HEK293 (cell line): Measurements from ENCODE around the gene RHPN2.

Source experiments
- HOXA7 ChIP-seq: sonication (generic); formaldehyde crosslinking; IDR thresholded peaks from 2 replicates; pipeline ENCODE4 v1.8.1; 2022; ENCODE audit warnings: missing genetic modification reagents, borderline replicate concordance
- HOXD13 ChIP-seq: sonication (generic); formaldehyde crosslinking; IDR thresholded peaks from 2 replicates; pipeline ENCODE4 v1.8.0; 2022; ENCODE audit warnings: missing genetic modification reagents, borderline replicate concordance
- KLF8 ChIP-seq: fragments of 450-650 bp; formaldehyde crosslinking; IDR thresholded peaks from 2 replicates; pipeline ENCODE4 v1.5.1; 2016; ENCODE audit warnings: missing biosample characterization, missing genetic modification characterization
- KLF9 ChIP-seq: fragments of 450-650 bp; formaldehyde crosslinking; IDR thresholded peaks from 2 replicates; pipeline ENCODE4 v1.5.1; 2016; ENCODE audit warnings: missing biosample characterization, missing genetic modification characterization, low read depth
- TRIM28 ChIP-seq: IDR thresholded peaks from 2 replicates; pipeline ENCODE4 v1.6.1; 2011; ENCODE audit warnings: low read length, control low read depth, borderline replicate concordance
- YY1 ChIP-seq: fragments of 450-650 bp; formaldehyde crosslinking; IDR thresholded peaks from 2 replicates; pipeline ENCODE4 v1.5.1; 2018; ENCODE audit warnings: missing biosample characterization, missing genetic modification characterization
- ZBTB1 ChIP-seq: fragments of 450-650 bp; formaldehyde crosslinking; IDR thresholded peaks from 2 replicates; pipeline ENCODE4 v1.5.1; 2016; ENCODE audit warnings: missing biosample characterization, missing genetic modification characterization
- ZBTB17 ChIP-seq: fragments of 450-650 bp; formaldehyde crosslinking; IDR thresholded peaks from 2 replicates; pipeline ENCODE4 v1.5.1; 2016; ENCODE audit warnings: missing biosample characterization, missing genetic modification characterization
- ZBTB21 ChIP-seq: fragments of 450-650 bp; formaldehyde crosslinking; IDR thresholded peaks from 2 replicates; pipeline ENCODE4 v1.5.1; 2017; ENCODE audit warnings: missing biosample characterization, missing genetic modification characterization
- ZBTB49 ChIP-seq: fragments of 450-650 bp; formaldehyde crosslinking; IDR thresholded peaks from 2 replicates; pipeline ENCODE4 v1.5.1; 2016; ENCODE audit warnings: missing biosample characterization, missing genetic modification characterization, low read depth
- ZBTB7A ChIP-seq: fragments of 450-650 bp; formaldehyde crosslinking; IDR thresholded peaks from 2 replicates; pipeline ENCODE4 v1.5.1; 2016; ENCODE audit warnings: low read depth, missing biosample characterization, missing genetic modification characterization
- ZFP3 ChIP-seq: fragments of 450-650 bp; formaldehyde crosslinking; IDR thresholded peaks from 2 replicates; pipeline ENCODE4 v1.5.1; 2016; ENCODE audit warnings: low read depth, missing biosample characterization, missing genetic modification characterization
- ZNF10 ChIP-seq: fragments of 450-650 bp; formaldehyde crosslinking; IDR thresholded peaks from 2 replicates; pipeline ENCODE4 v1.5.1; 2017; ENCODE audit warnings: missing biosample characterization, missing genetic modification characterization
- ZNF121 ChIP-seq: fragments of 450-650 bp; formaldehyde crosslinking; IDR thresholded peaks from 2 replicates; pipeline ENCODE4 v1.5.1; 2016; ENCODE audit warnings: missing biosample characterization, missing genetic modification characterization
- ZNF133 ChIP-seq: fragments of 450-650 bp; formaldehyde crosslinking; IDR thresholded peaks from 2 replicates; pipeline ENCODE4 v1.5.1; 2016; ENCODE audit warnings: missing biosample characterization, missing genetic modification characterization
- ZNF140 ChIP-seq: fragments of 450-650 bp; formaldehyde crosslinking; IDR thresholded peaks from 2 replicates; pipeline ENCODE4 v1.5.1; 2016; ENCODE audit warnings: missing biosample characterization, missing genetic modification characterization
- ZNF2 ChIP-seq: fragments of 450-650 bp; formaldehyde crosslinking; IDR thresholded peaks from 2 replicates; pipeline ENCODE4 v1.5.1; 2016; ENCODE audit warnings: missing biosample characterization, missing genetic modification characterization
- ZNF202 ChIP-seq: fragments of 450-650 bp; formaldehyde crosslinking; IDR thresholded peaks from 2 replicates; pipeline ENCODE4 v1.5.1; 2016; ENCODE audit warnings: missing biosample characterization, missing genetic modification characterization, borderline replicate concordance
- ZNF221 ChIP-seq: fragments of 450-650 bp; formaldehyde crosslinking; IDR thresholded peaks from 2 replicates; pipeline ENCODE4 v1.5.1; 2017; ENCODE audit warnings: missing biosample characterization, missing genetic modification characterization, borderline replicate concordance
- ZNF248 ChIP-seq: fragments of 450-650 bp; formaldehyde crosslinking; IDR thresholded peaks from 2 replicates; pipeline ENCODE4 v1.5.1; 2017; ENCODE audit warnings: missing biosample characterization, missing genetic modification characterization
- ZNF280C ChIP-seq: fragments of 450-650 bp; formaldehyde crosslinking; IDR thresholded peaks from 2 replicates; pipeline ENCODE4 v1.5.1; 2016; ENCODE audit warnings: missing biosample characterization, missing genetic modification characterization
- ZNF292 ChIP-seq: fragments of 450-650 bp; formaldehyde crosslinking; IDR thresholded peaks from 2 replicates; pipeline ENCODE4 v1.5.1; 2016; ENCODE audit warnings: low read depth, missing biosample characterization, missing genetic modification characterization, borderline replicate concordance
- ZNF350 ChIP-seq: fragments of 450-650 bp; formaldehyde crosslinking; IDR thresholded peaks from 2 replicates; pipeline ENCODE4 v1.5.0; 2017; ENCODE audit warnings: missing biosample characterization, mild to moderate bottlenecking, missing genetic modification characterization
- ZNF391 ChIP-seq: fragments of 450-650 bp; formaldehyde crosslinking; IDR thresholded peaks from 2 replicates; pipeline ENCODE4 v1.5.1; 2016; ENCODE audit warnings: low read depth, missing biosample characterization, missing genetic modification characterization, borderline replicate concordance
- ZNF529 ChIP-seq: fragments of 450-650 bp; formaldehyde crosslinking; IDR thresholded peaks from 2 replicates; pipeline ENCODE4 v1.5.1; 2017; ENCODE audit warnings: missing genetic modification characterization, missing biosample characterization; ENCODE audit not compliant: insufficient replicate concordance
- ZNF530 ChIP-seq: fragments of 450-650 bp; formaldehyde crosslinking; IDR thresholded peaks from 2 replicates; pipeline ENCODE4 v1.5.1; 2016; ENCODE audit warnings: low read depth, missing biosample characterization, missing genetic modification characterization
- ZNF549 ChIP-seq: fragments of 450-650 bp; IDR thresholded peaks from 2 replicates; pipeline ENCODE4 v1.5.1; 2018; ENCODE audit warnings: missing biosample characterization, missing genetic modification characterization, mild to moderate bottlenecking, inconsistent platforms, moderate library complexity
- ZNF555 ChIP-seq: fragments of 450-650 bp; formaldehyde crosslinking; conservative IDR thresholded peaks from 2 replicates; pipeline ENCODE4 v1.5.1; 2017; ENCODE audit warnings: missing biosample characterization, mild to moderate bottlenecking, missing genetic modification characterization, inconsistent platforms
- ZNF558 ChIP-seq: fragments of 450-650 bp; formaldehyde crosslinking; IDR thresholded peaks from 2 replicates; pipeline ENCODE4 v1.5.1; 2016; ENCODE audit warnings: missing biosample characterization, missing genetic modification characterization
- ZNF621 ChIP-seq: fragments of 450-650 bp; formaldehyde crosslinking; IDR thresholded peaks from 2 replicates; pipeline ENCODE4 v1.5.1; 2017; ENCODE audit warnings: missing biosample characterization, missing genetic modification characterization
- ZNF791 ChIP-seq: fragments of 450-650 bp; formaldehyde crosslinking; IDR thresholded peaks from 2 replicates; pipeline ENCODE4 v1.5.1; 2016; ENCODE audit warnings: missing biosample characterization, missing genetic modification characterization
- TF ChIP-seq, protein P1 (sequence below): fragments of 450-650 bp; formaldehyde crosslinking; IDR thresholded peaks from 2 replicates; pipeline ENCODE4 v1.5.1; 2016; ENCODE audit warnings: missing biosample characterization, missing genetic modification characterization, borderline replicate concordance
- TF ChIP-seq, protein P2 (sequence below): fragments of 450-650 bp; formaldehyde crosslinking; IDR thresholded peaks from 2 replicates; pipeline ENCODE4 v1.5.0; 2017; ENCODE audit warnings: missing biosample characterization, missing genetic modification characterization, borderline replicate concordance

RHPN2 gene

DNA sequence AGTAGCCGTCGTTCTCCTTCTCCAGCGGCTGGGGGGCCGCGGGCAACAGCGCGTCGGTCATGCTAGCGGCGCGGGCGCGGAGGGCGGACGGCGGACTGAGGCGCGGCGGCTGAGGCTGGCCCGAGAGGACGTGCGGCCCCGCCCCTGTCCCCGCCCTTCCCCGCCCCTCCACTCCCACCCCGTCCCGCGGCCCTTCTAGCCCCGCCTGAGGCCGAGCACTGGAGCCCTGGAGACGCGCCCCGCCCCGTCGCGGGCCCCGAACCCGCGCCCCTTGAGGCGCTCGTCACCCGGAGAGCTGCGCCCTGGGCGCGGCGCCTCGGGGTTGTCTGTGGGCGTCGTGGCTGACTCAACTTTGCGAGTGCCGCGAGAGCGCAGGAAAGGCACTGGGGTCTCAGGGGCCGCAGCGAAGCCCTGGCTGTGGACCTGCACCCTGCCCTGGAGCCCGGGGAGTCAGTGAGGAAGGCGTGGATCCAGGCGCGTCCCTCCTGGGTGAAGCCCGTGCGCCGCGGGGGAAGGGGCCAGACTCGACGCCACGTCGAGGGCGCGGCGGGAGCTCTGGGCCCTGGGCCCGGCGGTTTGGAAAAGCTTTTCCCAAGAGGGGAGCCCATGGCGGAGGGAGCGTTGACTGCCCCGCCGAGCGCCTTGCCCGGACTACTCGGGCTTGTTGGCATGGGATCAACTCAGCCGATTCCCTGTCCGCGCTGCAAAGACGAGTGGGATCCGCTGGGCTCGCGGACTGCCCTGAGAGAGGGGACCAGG is at the start of gene RHPN2 (continued):
- TF ChIP-seq ZNF558 (tag by site-specific recombination), result no peak
- TF ChIP-seq ZNF549 (tag by site-specific recombination), result no peak
- no peak for TF ChIP-seq HOXD13 (CRISPR knock-in tag)
- TF ChIP-seq ZNF530, result no peak
- TF ChIP-seq ZNF292 (tag by site-specific recombination), result no peak
- no peak for TF ChIP-seq ZNF350 (tag by site-specific recombination)
- TF ChIP-seq ZNF133 (tag by site-specific recombination), result no peak
- no peak for TF ChIP-seq ZNF140 (tag by site-specific recombination)
- TF ChIP-seq, protein P1, sequence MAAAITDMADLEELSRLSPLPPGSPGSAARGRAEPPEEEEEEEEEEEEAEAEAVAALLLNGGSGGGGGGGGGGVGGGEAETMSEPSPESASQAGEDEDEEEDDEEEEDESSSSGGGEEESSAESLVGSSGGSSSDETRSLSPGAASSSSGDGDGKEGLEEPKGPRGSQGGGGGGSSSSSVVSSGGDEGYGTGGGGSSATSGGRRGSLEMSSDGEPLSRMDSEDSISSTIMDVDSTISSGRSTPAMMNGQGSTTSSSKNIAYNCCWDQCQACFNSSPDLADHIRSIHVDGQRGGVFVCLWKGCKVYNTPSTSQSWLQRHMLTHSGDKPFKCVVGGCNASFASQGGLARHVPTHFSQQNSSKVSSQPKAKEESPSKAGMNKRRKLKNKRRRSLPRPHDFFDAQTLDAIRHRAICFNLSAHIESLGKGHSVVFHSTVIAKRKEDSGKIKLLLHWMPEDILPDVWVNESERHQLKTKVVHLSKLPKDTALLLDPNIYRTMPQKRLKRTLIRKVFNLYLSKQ (tag by site-specific recombination), result no peak
- no peak for TF ChIP-seq ZNF621 (tag by site-specific recombination)
- peak; percentile 93 for TF ChIP-seq ZNF202 (tag by site-specific recombination)
- no peak for TF ChIP-seq ZNF248 (tag by site-specific recombination)
- TF ChIP-seq ZBTB7A (tag by site-specific recombination), result peak; percentile 31; the same call in 1 of the 2 replicates
- no peak for TF ChIP-seq ZNF555 (tag by site-specific recombination)
- TF ChIP-seq ZNF10 (tag by site-specific recombination), result no peak
- no peak for TF ChIP-seq ZNF391 (tag by site-specific recombination)
- TF ChIP-seq ZNF529 (tag by site-specific recombination), result no peak
- peak; percentile 72 for TF ChIP-seq KLF9
- TF ChIP-seq ZNF791 (tag by site-specific recombination), result no peak
- peak; percentile 81; the same call in 1 of the 2 replicates for TF ChIP-seq KLF8
- TF ChIP-seq ZNF280C (tag by site-specific recombination), result no peak
- TF ChIP-seq ZFP3 (tag by site-specific recombination), result no peak
- TF ChIP-seq, protein P2, sequence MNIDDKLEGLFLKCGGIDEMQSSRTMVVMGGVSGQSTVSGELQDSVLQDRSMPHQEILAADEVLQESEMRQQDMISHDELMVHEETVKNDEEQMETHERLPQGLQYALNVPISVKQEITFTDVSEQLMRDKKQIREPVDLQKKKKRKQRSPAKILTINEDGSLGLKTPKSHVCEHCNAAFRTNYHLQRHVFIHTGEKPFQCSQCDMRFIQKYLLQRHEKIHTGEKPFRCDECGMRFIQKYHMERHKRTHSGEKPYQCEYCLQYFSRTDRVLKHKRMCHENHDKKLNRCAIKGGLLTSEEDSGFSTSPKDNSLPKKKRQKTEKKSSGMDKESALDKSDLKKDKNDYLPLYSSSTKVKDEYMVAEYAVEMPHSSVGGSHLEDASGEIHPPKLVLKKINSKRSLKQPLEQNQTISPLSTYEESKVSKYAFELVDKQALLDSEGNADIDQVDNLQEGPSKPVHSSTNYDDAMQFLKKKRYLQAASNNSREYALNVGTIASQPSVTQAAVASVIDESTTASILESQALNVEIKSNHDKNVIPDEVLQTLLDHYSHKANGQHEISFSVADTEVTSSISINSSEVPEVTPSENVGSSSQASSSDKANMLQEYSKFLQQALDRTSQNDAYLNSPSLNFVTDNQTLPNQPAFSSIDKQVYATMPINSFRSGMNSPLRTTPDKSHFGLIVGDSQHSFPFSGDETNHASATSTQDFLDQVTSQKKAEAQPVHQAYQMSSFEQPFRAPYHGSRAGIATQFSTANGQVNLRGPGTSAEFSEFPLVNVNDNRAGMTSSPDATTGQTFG, result peak; percentile 6; the same call in 1 of the 2 replicates
- TF ChIP-seq ZBTB1 (tag by site-specific recombination), result no peak
- TF ChIP-seq TRIM28, result no peak
- no peak for TF ChIP-seq YY1
- no peak for TF ChIP-seq ZBTB17 (tag by site-specific recombination)
- TF ChIP-seq HOXA7 (CRISPR knock-in tag), result no peak
- no peak for TF ChIP-seq ZBTB49
- TF ChIP-seq ZNF221 (tag by site-specific recombination), result no peak
- no peak for TF ChIP-seq ZNF121 (tag by site-specific recombination)
- TF ChIP-seq ZNF2 (tag by site-specific recombination), result peak; percentile 62; the same call in 1 of the 2 replicates
- TF ChIP-seq ZBTB21 (tag by site-specific recombination), result no peak
